Cardiac muscle cell (in vitro differentiated cells and primary cell): ENCODE data around the gene DNAAF1. TPM values are rescaled to one million over a fixed set of nuclear protein-coding genes. Genes with fewer than 3 reads are reported as not detected.

Experiments
- DNase-seq, 2 donors: peaks; one replicate each; pipeline versions ENCODE4 v3.0.0 to v3.0.0-alpha.2; 2010 to 2017; ENCODE audit warnings: low read depth in 1 of 2, low spot score in 1 of 2
- H3K27ac ChIP-seq: fragments of 200-600 bp; sonication (generic); 2 replicates; pipeline ENCODE4 v1.5.1; 2016
- H3K27me3 ChIP-seq: fragments of 200-600 bp; sonication (generic); 2 replicates; pipeline ENCODE4 v1.6.0; 2016; ENCODE audit warnings: control low read depth
- H3K36me3 ChIP-seq: fragments of 200-600 bp; sonication (generic); 2 replicates; pipeline ENCODE4 v1.5.1; 2016; ENCODE audit warnings: control low read depth
- H3K4me1 ChIP-seq: fragments of 200-600 bp; sonication (generic); 2 replicates; pipeline ENCODE4 v1.8.1; 2017; ENCODE audit warnings: low read depth, mild to moderate bottlenecking, mixed run types
- H3K4me3 ChIP-seq: fragments of 200-600 bp; sonication (generic); 2 replicates; pipeline ENCODE4 v1.5.1; 2016; ENCODE audit warnings: mild to moderate bottlenecking
- H3K9me3 ChIP-seq: fragments of 200-600 bp; sonication (generic); 2 replicates; pipeline ENCODE4 v1.5.1; 2017; ENCODE audit warnings: low read depth, mild to moderate bottlenecking, control low read depth
- CTCF ChIP-seq: IDR thresholded peaks from 2 replicates; pipeline ENCODE4 v1.5.1; 2012; ENCODE audit warnings: low read depth, mild to moderate bottlenecking, low read length
- polyA plus RNA-seq: library from polyadenylated mRNA; unstranded; fragments of >200 nt; fragmentation: Nextera tagmentation; extraction: Ambion mirVana; gene quantifications from 2 replicates; pipeline ENCODE4 v1.2.1, GENCODE V29; 2016
- total RNA-seq: library from RNA; depleted of rRNA; stranded (reverse); fragments of >200 nt; gene quantifications from 2 replicates; pipeline ENCODE4 v1.2.3, GENCODE V29; 2016

Gene DNAAF1
- total and polyA plus RNA-seq, 2 experiments from 2014 or later, result 0.51 to 0.82 TPM

GRCh38 chr16:84194018-84194417 lies 48.9 kb downstream of the DNAAF1 start:
- no peak overlapping the region for H3K27ac ChIP-seq
- H3K4me3 ChIP-seq, result no peak overlapping the region
- H3K4me1 ChIP-seq, result no peaks in the 10 kb centered on the region
- no peaks in the 10 kb centered on the region for H3K27me3 ChIP-seq
- no peak for DNase-seq
- TF ChIP-seq CTCF, result no peak
- no peaks in the 10 kb centered on the region for H3K36me3 ChIP-seq
- no peaks in the 10 kb centered on the region for H3K9me3 ChIP-seq

- Histone ChIP-seq H3K36me3 (no peaks in the 10 kb centered on the region), H3K27me3 (no peaks in the 10 kb centered on the region), H3K9me3 (no peaks in the 10 kb centered on the region), H3K4me1 (no peaks in the 10 kb centered on the region), H3K27ac (no peak overlapping the region), H3K4me3 (no peak overlapping the region)
- TF ChIP-seq CTCF, result no peak
- DNase-seq, result no peak
These were observed 49.5 kb downstream of the DNAAF1 start for GRCh38 chr16:84194470-84195200.

GRCh38 chr16:84195201-84196093 lies 50.3 kb downstream of the DNAAF1 start:
- TF ChIP-seq CTCF, result no peak
- H3K4me3 ChIP-seq, result no peak overlapping the region
- H3K4me1 ChIP-seq, result no peaks in the 10 kb centered on the region
- DNase-seq, result no peak
- H3K36me3 ChIP-seq, result no peaks in the 10 kb centered on the region
- no peaks in the 10 kb centered on the region for H3K27me3 ChIP-seq
- no peak overlapping the region for H3K27ac ChIP-seq
- no peaks in the 10 kb centered on the region for H3K9me3 ChIP-seq

GRCh38 chr16:84196101-84196500 lies 51.0 kb downstream of the DNAAF1 start:
- DNase-seq, result no peak
- Histone ChIP-seq H3K4me3 (no peak overlapping the region), H3K4me1 (no peaks in the 10 kb centered on the region), H3K27me3 (no peaks in the 10 kb centered on the region), H3K27ac (no peak overlapping the region), H3K9me3 (no peaks in the 10 kb centered on the region), H3K36me3 (no peaks in the 10 kb centered on the region)
- no peak for TF ChIP-seq CTCF

- H3K4me3 ChIP-seq, result no peak overlapping the region
- no peaks in the 10 kb centered on the region for H3K4me1 ChIP-seq
- H3K27me3 ChIP-seq, result no peaks in the 10 kb centered on the region
- no peaks in the 10 kb centered on the region for H3K9me3 ChIP-seq
- H3K36me3 ChIP-seq, result no peaks in the 10 kb centered on the region
- H3K27ac ChIP-seq, result no peak overlapping the region
- no peak for TF ChIP-seq CTCF
- no peak for DNase-seq
These were observed 51.8 kb downstream of the DNAAF1 start for GRCh38 chr16:84196727-84197394.
